Esophagus muscularis mucosa (tissue), 4 donors: ENCODE results near the gene SLC50A1. TPM values are rescaled to one million over a fixed set of nuclear protein-coding genes. Genes with fewer than 3 reads are reported as not detected.
A peak's percentile ranks its signal among the peaks of the same experiment; 100 is the strongest.

Source experiments
- DNase-seq: peaks from one replicate; pipeline ENCODE4 v3.0.0-alpha.2; 2017; ENCODE audit errors: extremely low spot score
- H3K27ac ChIP-seq, 4 donors: fragments of 200-600 bp; sonication (generic); replicated peaks in 1 of 4; 1 replicate in 3 of 4; 2 replicates in 1 of 4; pipeline ENCODE4 v1.5.1; 2016 to 2019; ENCODE audit warnings: mild to moderate bottlenecking in 1 of 4
- H3K27me3 ChIP-seq, 4 donors: fragments of 200-600 bp; sonication (generic); one replicate each; pipeline versions ENCODE4 v1.5.1 to v1.6.0; 2016 to 2019
- H3K36me3 ChIP-seq, 4 donors: fragments of 200-600 bp; sonication (generic); one replicate each; pipeline ENCODE4 v1.5.1; 2016 to 2019
- H3K4me1 ChIP-seq, 4 donors: fragments of 200-600 bp; sonication (generic); one replicate each; pipeline ENCODE4 v1.5.1; 2016 to 2019
- H3K4me3 ChIP-seq, 4 donors: fragments of 200-600 bp; sonication (generic); 1 replicate in 2 of 4; 2 replicates in 2 of 4; pipeline ENCODE4 v1.5.1; 2016 to 2019; ENCODE audit warnings: mild to moderate bottlenecking in 4 of 4, moderate library complexity in 1 of 4
- H3K9me3 ChIP-seq, 4 donors: fragments of 200-600 bp; sonication (generic); 1 replicate in 3 of 4; 2 replicates in 1 of 4; pipeline ENCODE4 v1.5.1; 2016 to 2019
- EP300 ChIP-seq: sonication (generic); formaldehyde crosslinking; IDR thresholded peaks from one replicate; pipeline ENCODE4 v1.6.1; 2017; ENCODE audit warnings: antibody characterized with exemption
- POLR2A ChIP-seq: fragments of 450-650 bp; IDR thresholded peaks from one replicate; pipeline ENCODE4 v1.6.1; 2017; ENCODE audit warnings: antibody characterized with exemption, moderate library complexity, mild to moderate bottlenecking, low read depth
- POLR2AphosphoS5 ChIP-seq, 2 donors: sonication (generic); formaldehyde crosslinking; IDR thresholded peaks; one replicate each; pipeline ENCODE4 v1.6.1; 2017; ENCODE audit warnings: antibody characterized with exemption in 2 of 2
- WGBS: methylation state at CpG from one replicate; pipeline ENCODE4 v1.1.5; 2018; 5-methylcytosine and 5-hydroxymethylcytosine counted together
- intact Hi-C: fragments of 100-400 bp; cut with DNase I; formaldehyde crosslinking; loops from one replicate; pipeline ENCODE4 v1.15.1; 2023
- total RNA-seq, 4 donors: library from RNA; depleted of rRNA; stranded (reverse); fragments of >200 nt; gene quantifications; one replicate each; pipeline versions ENCODE4 v1.1.0 to v1.2.1, GENCODE V29; 2016
- TF ChIP-seq, protein P1 (sequence below), 3 experiments: fragments of 200-600 bp in 2 of 3; fragments of 450-650 bp in 1 of 3; sonication (generic) in 2 of 3; IDR thresholded peaks; one replicate each; pipeline ENCODE4 v1.5.1; 2017 to 2019; ENCODE audit warnings: antibody characterized with exemption in 3 of 3, mild to moderate bottlenecking in 2 of 3, moderate library complexity in 1 of 3

Gene SLC50A1
- total RNA-seq, 4 donors from 2014 or later: 13.3 to 18.7 (median 15.2) TPM

DNA sequence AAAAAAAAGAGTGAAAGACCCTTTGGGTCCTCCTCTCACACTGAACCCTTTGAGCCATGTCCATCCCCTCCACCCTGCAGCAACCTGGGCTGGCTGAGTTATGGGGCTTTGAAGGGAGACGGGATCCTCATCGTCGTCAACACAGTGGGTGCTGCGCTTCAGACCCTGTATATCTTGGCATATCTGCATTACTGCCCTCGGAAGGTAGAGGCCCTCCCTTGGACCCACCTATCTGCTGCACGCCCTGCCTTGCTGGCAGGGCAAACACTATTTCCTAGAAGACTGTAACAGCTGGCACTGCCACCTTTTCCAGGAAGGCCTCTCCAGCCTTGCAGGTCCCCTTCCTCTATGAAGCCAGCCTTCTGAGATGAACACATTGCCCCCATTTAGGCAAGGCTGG lies 1.1 kb downstream of the SLC50A1 start:
- no peak for DNase-seq
- no peaks in the 10 kb centered on the region for H3K9me3 ChIP-seq
- peaks cover 61 to 78% (median 73%) of the 10 kb centered on the region in 4 donors for H3K4me1 ChIP-seq
- peak overlapping the region; percentile 93 to 99 (median 96) for H3K27ac ChIP-seq
- H3K36me3 ChIP-seq: peaks cover 16 to 43% (median 38%) of the 10 kb centered on the region in 4 donors
- no peak for TF ChIP-seq POLR2A
- TF ChIP-seq EP300: no peak
- TF ChIP-seq, protein P1, sequence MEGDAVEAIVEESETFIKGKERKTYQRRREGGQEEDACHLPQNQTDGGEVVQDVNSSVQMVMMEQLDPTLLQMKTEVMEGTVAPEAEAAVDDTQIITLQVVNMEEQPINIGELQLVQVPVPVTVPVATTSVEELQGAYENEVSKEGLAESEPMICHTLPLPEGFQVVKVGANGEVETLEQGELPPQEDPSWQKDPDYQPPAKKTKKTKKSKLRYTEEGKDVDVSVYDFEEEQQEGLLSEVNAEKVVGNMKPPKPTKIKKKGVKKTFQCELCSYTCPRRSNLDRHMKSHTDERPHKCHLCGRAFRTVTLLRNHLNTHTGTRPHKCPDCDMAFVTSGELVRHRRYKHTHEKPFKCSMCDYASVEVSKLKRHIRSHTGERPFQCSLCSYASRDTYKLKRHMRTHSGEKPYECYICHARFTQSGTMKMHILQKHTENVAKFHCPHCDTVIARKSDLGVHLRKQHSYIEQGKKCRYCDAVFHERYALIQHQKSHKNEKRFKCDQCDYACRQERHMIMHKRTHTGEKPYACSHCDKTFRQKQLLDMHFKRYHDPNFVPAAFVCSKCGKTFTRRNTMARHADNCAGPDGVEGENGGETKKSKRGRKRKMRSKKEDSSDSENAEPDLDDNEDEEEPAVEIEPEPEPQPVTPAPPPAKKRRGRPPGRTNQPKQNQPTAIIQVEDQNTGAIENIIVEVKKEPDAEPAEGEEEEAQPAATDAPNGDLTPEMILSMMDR (IDR thresholded peaks at IDR 0.05): no peak
- no peak for TF ChIP-seq POLR2AphosphoS5 (IDR thresholded peaks at IDR 0.05)
- peak overlapping the region; percentile 72 to 81 (median 76) for H3K4me3 ChIP-seq
- WGBS: 40% methylated on average over 6 of the region's 6 CpGs
- H3K27me3 ChIP-seq: no peaks in the 10 kb centered on the region
- intact Hi-C loops: no loop called here

- Histone ChIP-seq H3K4me1 (peaks cover 55 to 72% (median 68%) of the 10 kb centered on the region in 4 donors), H3K27ac (peak overlapping the region; percentile 93 to 99 (median 96)), H3K27me3 (no peaks in the 10 kb centered on the region), H3K4me3 (peak overlapping the region in 2 of 4 donors; percentile 72 to 81), H3K9me3 (no peaks in the 10 kb centered on the region), H3K36me3 (peaks cover 16 to 37% (median 32%) of the 10 kb centered on the region in 4 donors)
- no peak for DNase-seq
- intact Hi-C loops: no loop called here
- WGBS: 91% methylated on average over 6 of the region's 6 CpGs
- no peak for TF ChIP-seq EP300
- no peak for TF ChIP-seq POLR2A
- TF ChIP-seq, protein P1 (IDR thresholded peaks at IDR 0.05): no peak
Observed at GRCh38 chr1:155137154-155137949, 1.7 kb downstream of the SLC50A1 start.

- no peaks in the 10 kb centered on the region for H3K9me3 ChIP-seq
- 1% methylated on average over 33 of the region's 42 CpGs for WGBS
- H3K27me3 ChIP-seq: peaks cover 0 to 8% (median 0%) of the 10 kb centered on the region in 4 donors
- intact Hi-C loops: no loop called here
- peak; percentile 96 for DNase-seq
- peak within 1 kb of the TSS; percentile 83 to 92 (median 92) for H3K27ac ChIP-seq
- peaks cover 0 to 13% (median 8%) of the 10 kb centered on the region in 4 donors for H3K36me3 ChIP-seq
- peaks cover 30 to 47% (median 43%) of the 10 kb centered on the region in 4 donors for H3K4me1 ChIP-seq
- TF ChIP-seq EP300 (no peak), POLR2A (peak; percentile 53), POLR2AphosphoS5 (IDR thresholded peaks at IDR 0.05) (peak; percentile 93 to 95)
- peak within 1 kb of the TSS; percentile 72 to 97 (median 86) for H3K4me3 ChIP-seq
Observed at GRCh38 chr1:155139895-155140629, 4.4 kb downstream of the SLC50A1 start, which contains the start of gene DPM3. Gene DPM3, minus strand, starts transcription at chr1:155140531. Its CDS starts 291 bp downstream, at chr1:155140240.

DNA sequence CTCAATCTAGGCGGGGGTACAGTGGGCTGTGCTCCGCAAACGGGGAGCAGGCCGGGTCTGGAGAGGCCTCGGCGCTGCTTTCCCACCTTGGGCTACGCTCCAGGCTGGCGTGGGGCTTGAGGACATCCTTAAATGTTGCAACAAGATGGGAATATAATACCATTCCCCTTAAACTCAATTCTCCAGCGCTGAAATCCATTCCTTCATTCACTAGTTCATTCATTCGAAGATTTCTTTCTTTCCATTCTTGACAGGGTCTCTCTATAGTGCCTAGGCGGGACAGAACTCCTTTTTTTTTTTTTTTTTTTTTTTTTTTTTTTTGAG lies 4.9 kb downstream of the SLC50A1 start:
- 9% methylated on average over 11 of the region's 11 CpGs for WGBS
- Histone ChIP-seq H3K9me3 (no peaks in the 10 kb centered on the region), H3K4me3 (peak overlapping the region; percentile 72 to 97 (median 86)), H3K27ac (peak overlapping the region; percentile 83 to 92 (median 92)), H3K27me3 (peaks cover 0 to 8% (median 0%) of the 10 kb centered on the region in 4 donors), H3K4me1 (peaks cover 26 to 43% (median 39%) of the 10 kb centered on the region in 4 donors), H3K36me3 (peaks cover 0 to 13% (median 8%) of the 10 kb centered on the region in 4 donors)
- intact Hi-C loops: no loop called here
- TF ChIP-seq EP300: no peak
- no peak for TF ChIP-seq POLR2AphosphoS5 (IDR thresholded peaks at IDR 0.05)
- TF ChIP-seq, protein P1 (IDR thresholded peaks at IDR 0.05): no peak
- TF ChIP-seq POLR2A: no peak
- DNase-seq: no peak

GRCh38 chr1:155141749-155142148 lies 6.1 kb downstream of the SLC50A1 start:
- Histone ChIP-seq H3K4me3 (no peak overlapping the region), H3K27me3 (peaks cover 0 to 8% (median 0%) of the 10 kb centered on the region in 4 donors), H3K4me1 (peaks cover 24 to 36% (median 35%) of the 10 kb centered on the region in 4 donors), H3K27ac (no peak overlapping the region), H3K9me3 (no peaks in the 10 kb centered on the region), H3K36me3 (peaks cover 0 to 13% (median 8%) of the 10 kb centered on the region in 4 donors)
- WGBS: 80% methylated on average over 7 of the region's 7 CpGs
- intact Hi-C loops: no loop called here
- no peak for DNase-seq
- no peak for TF ChIP-seq POLR2A
- TF ChIP-seq POLR2AphosphoS5 (IDR thresholded peaks at IDR 0.05): no peak
- no peak for TF ChIP-seq EP300
- TF ChIP-seq, protein P1 (IDR thresholded peaks at IDR 0.05): no peak
